SK-N-SH treated with all-trans-retinoic acid at 6 μM for 48 hours (cell line): ENCODE results near the gene HSD3B2.

Experiments
- ATAC-seq: fragments of 200-7000 bp; cut with Tn5 transposase; 3 replicates; pipeline ENCODE4 v1.9.1; 2020; ENCODE audit warnings: mild to moderate bottlenecking, moderate library complexity
- CREB5 ChIP-seq: fragments of 250-450 bp; sonication (Bioruptor Pico); IDR thresholded peaks from 2 replicates; pipeline ENCODE4 v1.5.1; 2020; ENCODE audit warnings: low read depth, mild to moderate bottlenecking, moderate library complexity
- CSDC2 ChIP-seq: fragments of 250-450 bp; sonication (Bioruptor Pico); IDR thresholded peaks from 2 replicates; pipeline ENCODE4 v1.5.0; 2020; ENCODE audit warnings: mild to moderate bottlenecking, moderate library complexity
- CSRNP3 ChIP-seq: fragments of 250-450 bp; sonication (Bioruptor Pico); IDR thresholded peaks from 2 replicates; pipeline ENCODE4 v1.5.1; 2021; ENCODE audit warnings: mild to moderate bottlenecking, moderate library complexity
- GLIS3 ChIP-seq: fragments of 250-450 bp; sonication (Bioruptor Pico); IDR thresholded peaks from 2 replicates; pipeline ENCODE4 v1.5.0; 2020; ENCODE audit warnings: mild to moderate bottlenecking, moderate library complexity
- ISL1 ChIP-seq: fragments of 250-450 bp; sonication (Bioruptor Pico); IDR thresholded peaks from 2 replicates; pipeline ENCODE4 v2.1.2; 2022; ENCODE audit warnings: mild to moderate bottlenecking, moderate library complexity
- PATZ1 ChIP-seq: fragments of 250-450 bp; sonication (Bioruptor Pico); IDR thresholded peaks from 2 replicates; pipeline ENCODE4 v1.8.0; 2020; ENCODE audit warnings: mild to moderate bottlenecking, moderate library complexity, borderline replicate concordance
- POU6F1 ChIP-seq: fragments of 250-450 bp; sonication (Bioruptor Pico); IDR thresholded peaks from 2 replicates; pipeline ENCODE4 v1.8.0; 2021; ENCODE audit warnings: low read depth, mild to moderate bottlenecking, moderate library complexity, borderline replicate concordance
- SNAI2 ChIP-seq: fragments of 250-450 bp; sonication (Bioruptor Pico); IDR thresholded peaks from 2 replicates; pipeline ENCODE4 v1.5.0; 2020; ENCODE audit warnings: mild to moderate bottlenecking, moderate library complexity
- TCF4 ChIP-seq: fragments of 250-450 bp; sonication (Bioruptor Pico); IDR thresholded peaks from 2 replicates; pipeline ENCODE4 v1.8.0; 2021; ENCODE audit warnings: mild to moderate bottlenecking, moderate library complexity, borderline replicate concordance
- TOX ChIP-seq: fragments of 250-450 bp; sonication (Bioruptor Pico); IDR thresholded peaks from 2 replicates; pipeline ENCODE4 v1.8.0; 2021; ENCODE audit warnings: mild to moderate bottlenecking, moderate library complexity, borderline replicate concordance
- TSHZ2 ChIP-seq: fragments of 250-450 bp; sonication (Bioruptor Pico); IDR thresholded peaks from 2 replicates; pipeline ENCODE4 v1.5.0; 2020; ENCODE audit warnings: mild to moderate bottlenecking, moderate library complexity
- ZC3H10 ChIP-seq: fragments of 250-450 bp; sonication (Bioruptor Pico); IDR thresholded peaks from 2 replicates; pipeline ENCODE4 v1.5.1; 2021; ENCODE audit warnings: mild to moderate bottlenecking, moderate library complexity
- ZFP3 ChIP-seq: fragments of 250-450 bp; sonication (Bioruptor Pico); IDR thresholded peaks from 2 replicates; pipeline ENCODE4 v1.5.0; 2020; ENCODE audit warnings: mild to moderate bottlenecking, moderate library complexity
- ZFP30 ChIP-seq: fragments of 450-650 bp; formaldehyde crosslinking; IDR thresholded peaks from 2 replicates; pipeline ENCODE4 v1.5.0; 2022; ENCODE audit warnings: mild to moderate bottlenecking, moderate library complexity
- ZNF565 ChIP-seq: fragments of 450-650 bp; formaldehyde crosslinking; conservative IDR thresholded peaks from 2 replicates; pipeline ENCODE4 v1.5.0; 2020; ENCODE audit warnings: low read depth, mild to moderate bottlenecking, moderate library complexity
- ZNF70 ChIP-seq: fragments of 450-650 bp; formaldehyde crosslinking; IDR thresholded peaks from 2 replicates; pipeline ENCODE4 v1.5.0; 2020; ENCODE audit warnings: mild to moderate bottlenecking, moderate library complexity

Gene HSD3B2

GRCh38 chr1:119379117-119379516 is 35.8 kb upstream of the HSD3B2 start:
- ATAC-seq: no peak
- TF ChIP-seq ZNF565 (CRISPR knock-in tag): no peak
- TF ChIP-seq CREB5 (CRISPR knock-in tag): no peak
- TF ChIP-seq CSRNP3: no peak
- no peak for TF ChIP-seq PATZ1
- TF ChIP-seq ISL1: no peak
- TF ChIP-seq POU6F1 (CRISPR knock-in tag): no peak
- TF ChIP-seq GLIS3 (CRISPR knock-in tag): no peak
- TF ChIP-seq ZFP30 (CRISPR knock-in tag): no peak
- no peak for TF ChIP-seq TOX (CRISPR knock-in tag)
- TF ChIP-seq ZFP3: no peak
- TF ChIP-seq TCF4 (CRISPR knock-in tag): no peak
- TF ChIP-seq TSHZ2 (CRISPR knock-in tag): no peak
- TF ChIP-seq SNAI2 (CRISPR knock-in tag): no peak
- no peak for TF ChIP-seq ZC3H10 (CRISPR knock-in tag)

GRCh38 chr1:119380304-119380703 is 34.6 kb upstream of the HSD3B2 start:
- TF ChIP-seq ZC3H10 (CRISPR knock-in tag) (no peak), POU6F1 (CRISPR knock-in tag) (no peak), CSDC2 (CRISPR knock-in tag) (no peak), ZNF70 (CRISPR knock-in tag) (no peak), TSHZ2 (CRISPR knock-in tag) (no peak)
- ATAC-seq: no peak
